Psoas muscle (tissue), 8 donors: ENCODE data around the gene HIF3A. TPM values are rescaled to one million over a fixed set of nuclear protein-coding genes. Genes with fewer than 3 reads are reported as not detected.

Experiments
- ATAC-seq, 4 donors: fragments of 200-7000 bp; cut with Tn5 transposase; one replicate each; pipeline ENCODE4 v1.9.1; 2020; ENCODE audit warnings: moderate library complexity in 3 of 4, mild to moderate bottlenecking in 2 of 4
- DNase-seq, 2 donors: peaks; one replicate each; pipeline ENCODE4 v3.0.0-alpha.2; 2020
- H3K27ac ChIP-seq: fragments of 200-600 bp; one replicate; pipeline ENCODE4 v1.8.0; 2022
- H3K27me3 ChIP-seq, 3 donors: fragments of 200-600 bp in 1 of 3; one replicate each; pipeline versions ENCODE4 v1.6.1 to v1.8.0; 2013 to 2022; ENCODE audit warnings: low read length in 2 of 3, mild to moderate bottlenecking in 2 of 3, moderate library complexity in 1 of 3; ENCODE audit not compliant: insufficient read depth in 3 of 3
- H3K36me3 ChIP-seq, 2 donors: fragments of 200-600 bp in 1 of 2; one replicate each; pipeline versions ENCODE4 v1.6.1 to v1.8.0; 2013 to 2022; ENCODE audit warnings: low read depth in 1 of 2, mild to moderate bottlenecking in 1 of 2, moderate library complexity in 1 of 2; ENCODE audit not compliant: insufficient read depth in 1 of 2
- H3K4me1 ChIP-seq: fragments of 200-600 bp; one replicate; pipeline ENCODE4 v1.8.0; 2022
- H3K4me3 ChIP-seq: fragments of 200-600 bp; one replicate; pipeline ENCODE4 v1.8.0; 2022; ENCODE audit warnings: mild to moderate bottlenecking
- H3K9me3 ChIP-seq: fragments of 200-600 bp; one replicate; pipeline ENCODE4 v1.8.0; 2022
- WGBS, 3 donors: extraction: QIAGEN DNeasy Blood & Tissue Kit; methylation state at CpG; one replicate each; pipeline versions ENCODE4 v1.1.6 to v1.1.7; 2013; 5-methylcytosine and 5-hydroxymethylcytosine counted together
- intact Hi-C, 2 donors: fragments of 100-400 bp; cut with DNase I; formaldehyde crosslinking; loops; one replicate each; pipeline versions ENCODE4 v1.11.0 to v1.14.2; 2022
- polyA plus RNA-seq, 3 donors: library from polyadenylated mRNA; stranded (reverse); fragments of 200-250 nt; gene quantifications; one replicate each; pipeline ENCODE4 v1.2.3, GENCODE V29; 2013
- total RNA-seq, 4 donors: library from RNA; stranded (reverse); fragmentation: NEBNext Ultra II Directional in 2 of 4; extraction: Animal tissue kit (Norgen Biotek cat#: 25700) in 2 of 4; gene quantifications; one replicate each; pipeline versions ENCODE4 v1.2.1 to v1.2.4, GENCODE V29; 2021 to 2023
- TF ChIP-seq, protein P1 (sequence below): fragments of 200-600 bp; IDR thresholded peaks from one replicate; pipeline ENCODE4 v1.8.0; 2022; ENCODE audit warnings: antibody characterized with exemption
- donor health status: healthy with polysubstance abuse.
- donor health status: DM: no; HTN: no; CAD: no; lungs with moderate emphysema.
- donor health status: Bipolar disorder and iron deficiency.
- donor health status: healthy.
- donor health status: DM: yes; HTN: yes; CAD: no.
- donor health status: DM: no; HTN: no; CAD: no.
- donor health status: DM: no; HTN: no; CAD: no.
- donor health status: DM: yes; HTN: yes; CAD: no.

HIF3A gene
- total and polyA plus RNA-seq, 7 donors: 1.6 to 20.4 (median 10.5) TPM

DNA sequence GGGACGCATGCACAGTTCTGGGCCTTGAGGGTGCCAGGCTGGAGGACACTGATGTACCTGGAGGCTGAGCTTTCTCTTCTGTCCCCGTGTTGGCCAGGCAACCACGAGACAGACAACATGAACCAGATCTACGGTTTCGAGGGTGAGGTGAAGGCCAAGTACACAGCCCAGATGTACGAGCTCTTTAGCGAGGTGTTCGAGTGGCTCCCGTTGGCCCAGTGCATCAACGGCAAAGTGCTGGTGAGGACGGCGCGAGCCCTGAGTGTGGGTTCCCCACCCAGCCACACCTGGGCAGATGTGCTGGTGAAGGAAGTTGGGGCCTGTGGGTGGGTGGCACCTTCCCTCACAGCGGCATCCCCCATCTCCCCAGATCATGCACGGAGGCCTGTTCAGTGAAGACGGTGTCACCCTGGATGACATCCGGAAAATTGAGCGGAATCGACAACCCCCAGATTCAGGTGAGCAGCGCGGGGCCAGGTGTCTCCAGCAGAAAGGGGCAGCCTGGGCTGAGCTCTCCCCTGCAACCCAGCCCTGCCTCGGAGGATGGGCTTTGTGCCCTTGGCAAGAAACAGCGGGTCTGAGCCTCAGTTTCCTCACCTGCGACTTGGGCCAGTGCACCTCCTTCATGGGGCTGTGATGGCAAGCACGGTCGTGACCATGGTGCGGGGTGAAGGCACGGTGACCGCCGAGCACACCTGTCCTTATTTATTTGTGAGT, 90.3 kb downstream of the HIF3A start:
- intact Hi-C loops: no loop called here
- DNase-seq (no peak), ATAC-seq (no peak)
- Histone ChIP-seq H3K27me3 (no peaks in the 10 kb centered on the region), H3K36me3 (peaks cover 6 to 87% of the 10 kb centered on the region in 2 donors), H3K9me3 (no peaks in the 10 kb centered on the region), H3K4me1 (no peaks in the 10 kb centered on the region), H3K27ac (no peak overlapping the region), H3K4me3 (no peak overlapping the region)
- 95 to 96% (median 95%) methylated on average over 30 of the region's 30 CpGs for WGBS, 3 donors
- TF ChIP-seq, protein P1, sequence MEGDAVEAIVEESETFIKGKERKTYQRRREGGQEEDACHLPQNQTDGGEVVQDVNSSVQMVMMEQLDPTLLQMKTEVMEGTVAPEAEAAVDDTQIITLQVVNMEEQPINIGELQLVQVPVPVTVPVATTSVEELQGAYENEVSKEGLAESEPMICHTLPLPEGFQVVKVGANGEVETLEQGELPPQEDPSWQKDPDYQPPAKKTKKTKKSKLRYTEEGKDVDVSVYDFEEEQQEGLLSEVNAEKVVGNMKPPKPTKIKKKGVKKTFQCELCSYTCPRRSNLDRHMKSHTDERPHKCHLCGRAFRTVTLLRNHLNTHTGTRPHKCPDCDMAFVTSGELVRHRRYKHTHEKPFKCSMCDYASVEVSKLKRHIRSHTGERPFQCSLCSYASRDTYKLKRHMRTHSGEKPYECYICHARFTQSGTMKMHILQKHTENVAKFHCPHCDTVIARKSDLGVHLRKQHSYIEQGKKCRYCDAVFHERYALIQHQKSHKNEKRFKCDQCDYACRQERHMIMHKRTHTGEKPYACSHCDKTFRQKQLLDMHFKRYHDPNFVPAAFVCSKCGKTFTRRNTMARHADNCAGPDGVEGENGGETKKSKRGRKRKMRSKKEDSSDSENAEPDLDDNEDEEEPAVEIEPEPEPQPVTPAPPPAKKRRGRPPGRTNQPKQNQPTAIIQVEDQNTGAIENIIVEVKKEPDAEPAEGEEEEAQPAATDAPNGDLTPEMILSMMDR: no peak

DNA sequence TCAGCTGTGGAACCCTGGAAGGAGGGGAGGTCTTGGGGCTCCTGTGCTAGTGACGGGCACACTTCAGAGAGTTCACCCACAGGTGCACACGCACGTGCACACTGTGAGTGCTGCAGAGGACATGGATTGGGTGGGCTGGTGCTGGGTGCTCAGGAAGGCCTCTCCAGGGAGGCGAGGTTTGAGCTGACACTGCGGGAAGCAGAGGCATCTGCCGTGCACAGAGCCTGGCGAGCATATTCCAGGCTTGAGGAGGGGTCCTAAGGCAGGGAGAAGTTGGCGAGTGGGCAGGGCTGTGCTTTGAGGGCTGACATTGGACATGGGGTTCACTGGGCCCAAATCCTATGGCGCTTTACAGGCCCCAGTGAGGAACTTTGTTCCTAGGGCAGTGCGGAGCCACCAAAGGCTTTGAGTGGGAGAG, 90.9 kb downstream of the HIF3A start:
- Histone ChIP-seq H3K36me3 (peaks cover 6 to 87% of the 10 kb centered on the region in 2 donors), H3K27ac (no peak overlapping the region), H3K27me3 (no peaks in the 10 kb centered on the region), H3K9me3 (no peaks in the 10 kb centered on the region), H3K4me1 (no peaks in the 10 kb centered on the region), H3K4me3 (no peak overlapping the region)
- ATAC-seq: no peak
- TF ChIP-seq, protein P1: no peak
- no peak for DNase-seq
- 94 to 95% (median 95%) methylated on average over 10 of the region's 10 CpGs for WGBS, 3 donors
- intact Hi-C loops: no loop called here

DNA sequence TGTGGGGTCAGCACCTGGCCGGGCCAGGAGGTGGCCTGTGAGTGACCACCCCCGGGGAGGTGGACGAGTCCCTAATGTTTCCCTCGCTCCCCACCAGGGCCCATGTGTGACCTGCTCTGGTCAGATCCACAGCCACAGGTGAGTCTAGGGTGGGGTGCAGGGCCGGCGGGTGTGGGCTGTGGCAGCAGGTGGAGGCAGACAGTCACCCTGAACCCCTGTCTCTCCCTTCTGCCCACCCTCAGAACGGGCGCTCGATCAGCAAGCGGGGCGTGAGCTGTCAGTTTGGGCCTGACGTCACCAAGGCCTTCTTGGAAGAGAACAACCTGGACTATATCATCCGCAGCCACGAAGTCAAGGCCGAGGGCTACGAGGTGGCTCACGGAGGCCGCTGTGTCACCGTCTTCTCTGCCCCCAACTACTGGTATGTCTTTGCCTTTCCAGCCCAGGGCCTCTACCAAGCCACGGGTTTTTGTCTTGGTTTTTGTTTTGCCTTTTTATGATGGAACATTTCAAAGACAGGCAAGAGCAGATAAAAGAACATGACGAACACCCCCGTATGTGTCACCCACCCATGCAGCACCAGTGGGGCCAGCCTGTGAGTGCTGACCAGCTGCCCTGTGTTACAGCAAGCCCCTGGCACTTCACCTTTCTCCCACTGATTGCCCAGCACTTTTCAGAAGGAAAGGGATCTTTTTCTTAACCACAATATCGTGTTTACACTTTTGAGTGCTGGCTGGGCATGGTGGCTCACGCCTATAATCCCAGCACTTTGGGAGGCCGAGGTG, 91.7 kb downstream of the HIF3A start:
- H3K36me3 ChIP-seq: peaks cover 6 to 80% of the 10 kb centered on the region in 2 donors
- intact Hi-C loops: no loop called here
- ATAC-seq (no peak), DNase-seq (no peak)
- no peaks in the 10 kb centered on the region for H3K4me1 ChIP-seq
- WGBS, 3 donors: 91 to 94% (median 92%) methylated on average over 25 of the region's 25 CpGs
- H3K9me3 ChIP-seq: no peaks in the 10 kb centered on the region
- TF ChIP-seq, protein P1: no peak
- no peak overlapping the region for H3K4me3 ChIP-seq
- H3K27ac ChIP-seq: no peak overlapping the region
- no peaks in the 10 kb centered on the region for H3K27me3 ChIP-seq

DNA sequence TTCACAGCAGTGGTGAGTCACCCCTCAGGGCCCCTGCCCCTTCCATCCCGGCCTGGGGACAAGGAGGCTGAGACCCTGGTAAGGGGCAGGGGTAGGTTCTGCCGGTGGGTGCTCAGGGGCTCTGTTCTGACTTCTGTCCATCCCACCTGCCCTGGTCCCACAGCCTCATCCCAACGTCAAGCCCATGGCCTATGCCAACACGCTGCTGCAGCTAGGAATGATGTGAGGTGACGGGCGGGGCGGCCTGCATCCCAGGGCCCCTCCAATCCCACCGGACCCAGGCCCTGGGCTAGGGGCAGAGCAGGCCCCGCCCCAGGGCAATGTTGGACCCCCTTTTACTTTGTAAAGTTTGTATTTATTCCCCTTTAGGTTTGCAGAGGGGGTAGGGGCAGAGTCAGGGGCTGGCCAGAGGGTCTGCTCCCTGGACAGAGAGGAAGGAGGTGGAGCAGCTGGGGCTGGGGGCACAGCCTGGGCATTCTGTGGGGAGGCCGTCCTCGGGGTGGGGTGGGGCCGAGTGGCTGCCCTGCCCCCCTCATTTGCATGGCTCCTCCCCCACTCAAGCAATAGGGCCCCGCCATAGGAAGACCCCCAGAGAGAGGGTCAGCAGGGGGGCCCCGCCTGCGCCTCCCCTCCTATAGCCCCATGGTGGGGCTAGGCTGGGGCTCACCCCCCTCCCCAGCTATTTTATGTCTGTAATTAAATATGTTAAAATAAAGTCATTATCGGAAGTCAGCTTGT, 93.4 kb downstream of the HIF3A start:
- H3K4me3 ChIP-seq: no peak overlapping the region
- H3K4me1 ChIP-seq: no peaks in the 10 kb centered on the region
- H3K36me3 ChIP-seq: peaks cover 6 to 65% of the 10 kb centered on the region in 2 donors
- no peaks in the 10 kb centered on the region for H3K27me3 ChIP-seq
- 93 to 95% (median 93%) methylated on average over 16 of the region's 16 CpGs for WGBS, 3 donors
- no peaks in the 10 kb centered on the region for H3K9me3 ChIP-seq
- DNase-seq (no peak), ATAC-seq (no peak)
- intact Hi-C loops: no loop called here
- no peak overlapping the region for H3K27ac ChIP-seq
- TF ChIP-seq, protein P1: no peak
